OCI-LY3 (cell line): ENCODE measurements around the gene FAM50A.

ENCODE experiments used
- EZH2phosphoT487 ChIP-seq: fragments of 200-600 bp; shearing (Covaris generic); IDR thresholded peaks from 2 replicates; pipeline ENCODE4 v1.6.1; 2018; ENCODE audit warnings: antibody characterized with exemption, mixed run types, low read depth
- TF ChIP-seq, protein P1 (sequence below): fragments of 200-600, 300-600 bp; sonication (generic); IDR thresholded peaks from 2 replicates; pipeline ENCODE4 v1.5.1; 2014; ENCODE audit warnings: antibody characterized with exemption, low read length, low read depth

DNA sequence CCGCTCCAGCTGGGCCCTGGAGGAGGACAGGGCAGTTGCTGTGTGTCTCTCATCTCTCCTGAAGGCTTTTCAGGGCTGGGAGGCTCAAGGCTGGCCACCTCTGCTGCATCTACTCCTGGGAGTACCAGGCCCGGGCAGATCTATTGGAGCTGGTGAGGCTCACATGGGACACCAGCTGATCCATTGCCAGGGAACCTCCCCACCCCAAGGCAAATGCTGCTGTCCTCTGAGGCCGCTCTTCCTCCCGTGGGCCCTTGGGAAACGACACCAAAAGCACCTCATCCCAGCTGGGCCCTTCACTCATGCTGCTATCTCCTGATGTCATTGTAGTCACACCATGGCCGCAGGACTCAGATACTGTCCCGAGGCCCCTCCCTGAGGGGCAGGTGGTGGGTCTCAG lies 38.8 kb downstream of the FAM50A start:
- TF ChIP-seq, protein P1, sequence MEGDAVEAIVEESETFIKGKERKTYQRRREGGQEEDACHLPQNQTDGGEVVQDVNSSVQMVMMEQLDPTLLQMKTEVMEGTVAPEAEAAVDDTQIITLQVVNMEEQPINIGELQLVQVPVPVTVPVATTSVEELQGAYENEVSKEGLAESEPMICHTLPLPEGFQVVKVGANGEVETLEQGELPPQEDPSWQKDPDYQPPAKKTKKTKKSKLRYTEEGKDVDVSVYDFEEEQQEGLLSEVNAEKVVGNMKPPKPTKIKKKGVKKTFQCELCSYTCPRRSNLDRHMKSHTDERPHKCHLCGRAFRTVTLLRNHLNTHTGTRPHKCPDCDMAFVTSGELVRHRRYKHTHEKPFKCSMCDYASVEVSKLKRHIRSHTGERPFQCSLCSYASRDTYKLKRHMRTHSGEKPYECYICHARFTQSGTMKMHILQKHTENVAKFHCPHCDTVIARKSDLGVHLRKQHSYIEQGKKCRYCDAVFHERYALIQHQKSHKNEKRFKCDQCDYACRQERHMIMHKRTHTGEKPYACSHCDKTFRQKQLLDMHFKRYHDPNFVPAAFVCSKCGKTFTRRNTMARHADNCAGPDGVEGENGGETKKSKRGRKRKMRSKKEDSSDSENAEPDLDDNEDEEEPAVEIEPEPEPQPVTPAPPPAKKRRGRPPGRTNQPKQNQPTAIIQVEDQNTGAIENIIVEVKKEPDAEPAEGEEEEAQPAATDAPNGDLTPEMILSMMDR, result no peak
- no peak for TF ChIP-seq EZH2phosphoT487
